Body of pancreas (tissue), 4 donors: ENCODE measurements around the gene CDH20.

Experiments used
- CTCF ChIP-seq, 7 experiments: fragments of 450-650 bp in 4 of 7; fragments of 200-600 bp in 3 of 7; sonication (generic) in 3 of 7; IDR thresholded peaks; one replicate each; pipeline ENCODE4 v1.5.1; 2016 to 2019; ENCODE audit warnings: antibody characterized with exemption in 7 of 7
- POLR2A ChIP-seq, 3 donors: fragments of 450-650 bp; IDR thresholded peaks; one replicate each; pipeline ENCODE4 v1.6.1; 2016; ENCODE audit warnings: antibody characterized with exemption in 3 of 3, mild to moderate bottlenecking in 2 of 3

- TF ChIP-seq CTCF (IDR thresholded peaks at IDR 0.05) (no peak), POLR2A (IDR thresholded peaks at IDR 0.05) (no peak)
These were observed 241.4 kb downstream of the CDH20 start for GRCh38 chr18:61574665-61575064.
